PC-3 (cell line): Measurements from ENCODE around the gene MKLN1. TPM values are rescaled to one million over a fixed set of nuclear protein-coding genes. Genes with fewer than 3 reads are reported as not detected.
"Not testable (repeated sequence)": the region's sequence is repeated elsewhere in the genome, so short reads cannot be mapped to it uniquely, and the experiment has no call there.

Experiments used
- ATAC-seq: fragments of 200-7000 bp; cut with Tn5 transposase; 2 replicates; pipeline ENCODE4 v1.9.1; 2020; ENCODE audit warnings: mild to moderate bottlenecking, moderate library complexity
- BruUV-seq: library from RNA; stranded (reverse); fragments of 400-500 nt; replicated peaks from 2 replicates; lab custom pipeline; 2021; lab: Mats Ljungman, UMichigan
- CTCF ChIA-PET: fragments of 300-600 bp; sonication (Branson Sonifier 250); formaldehyde crosslinking; loops from one replicate; lab custom pipeline; 2022; ENCODE audit warnings: antibody characterized with exemption; lab: Charles Lee
- POLR2A ChIA-PET: fragments of 300-600 bp; sonication (Branson Sonifier 250); formaldehyde crosslinking; loops from one replicate; lab custom pipeline; 2022; ENCODE audit warnings: antibody characterized with exemption; ENCODE audit not compliant: unreplicated experiment; lab: Charles Lee
- DNase-seq: peaks from one replicate; pipeline ENCODE4 v3.0.0-alpha.2; 2015
- H2AFZ ChIP-seq: fragments of 300-600 bp; sonication (generic); 2 replicates; pipeline ENCODE4 v1.6.0; 2016; ENCODE audit warnings: antibody characterized with exemption, low read length
- H3F3A ChIP-seq: fragments of 300-600 bp; sonication (generic); one replicate; pipeline ENCODE4 v1.6.0; 2017; ENCODE audit warnings: antibody characterized with exemption, low read length, control low read depth, mild to moderate bottlenecking; ENCODE audit not compliant: unreplicated experiment
- H3K27ac ChIP-seq: fragments of 300-600 bp; sonication (generic); 2 replicates; pipeline ENCODE4 v1.5.1; 2016; ENCODE audit warnings: mild to moderate bottlenecking, low read length
- H3K27me3 ChIP-seq: fragments of 300-600 bp; sonication (generic); 2 replicates; pipeline ENCODE4 v1.6.1; 2016; ENCODE audit warnings: low read length, mixed read lengths
- H3K36me3 ChIP-seq: fragments of 300-600 bp; sonication (generic); 2 replicates; pipeline ENCODE4 v1.6.1; 2016; ENCODE audit warnings: low read depth, mixed run types, low read length, mixed read lengths
- H3K4me1 ChIP-seq: fragments of 300-600 bp; sonication (generic); 2 replicates; pipeline ENCODE4 v1.5.1; 2016; ENCODE audit warnings: low read length; ENCODE audit not compliant: insufficient read depth
- H3K4me2 ChIP-seq: fragments of 300-600 bp; sonication (generic); 2 replicates; pipeline ENCODE4 v1.6.0; 2016; ENCODE audit warnings: low read length
- H3K4me3 ChIP-seq: fragments of 300-600 bp; sonication (generic); 2 replicates; pipeline ENCODE4 v1.5.1; 2016; ENCODE audit warnings: mild to moderate bottlenecking, low read length, mixed read lengths
- H3K79me2 ChIP-seq: fragments of 300-600 bp; sonication (generic); 2 replicates; pipeline ENCODE4 v1.6.1; 2017; ENCODE audit warnings: low read length, mixed read lengths
- H3K9ac ChIP-seq: fragments of 300-600 bp; sonication (generic); 2 replicates; pipeline ENCODE4 v1.6.0; 2016; ENCODE audit warnings: mild to moderate bottlenecking, low read length
- H3K9me2 ChIP-seq: fragments of 300-600 bp; sonication (generic); replicated peaks from 2 replicates; pipeline ENCODE4 v1.6.1; 2016; ENCODE audit warnings: mixed run types, low read length, mixed read lengths
- H3K9me3 ChIP-seq: fragments of 300-600 bp; sonication (generic); 2 replicates; pipeline ENCODE4 v1.6.1; 2016; ENCODE audit warnings: low read length, mixed read lengths
- H4K20me1 ChIP-seq: fragments of 300-600 bp; sonication (generic); 2 replicates; pipeline ENCODE4 v1.6.1; 2016; ENCODE audit warnings: low read length, mixed read lengths
- CTCF ChIP-seq: fragments of 300-600 bp; sonication (generic); conservative IDR thresholded peaks from 2 replicates; pipeline ENCODE4 v1.5.1; 2017; ENCODE audit warnings: antibody characterized with exemption, low read depth, mild to moderate bottlenecking, low read length
- EZH2 ChIP-seq: fragments of 300-600 bp; sonication (generic); IDR thresholded peaks from one replicate; pipeline ENCODE4 v1.6.1; 2017; ENCODE audit warnings: antibody characterized with exemption, mild to moderate bottlenecking, low read length; ENCODE audit not compliant: unreplicated experiment
- EZH2phosphoT487 ChIP-seq: fragments of 300-600 bp; sonication (generic); IDR thresholded peaks from 2 replicates; pipeline ENCODE4 v1.6.1; 2018; ENCODE audit warnings: mild to moderate bottlenecking, antibody characterized with exemption, low read length, borderline replicate concordance
- intact Hi-C: fragments of 100-400 bp; cut with micrococcal nuclease; formaldehyde crosslinking; loops from 2 replicates; pipeline ENCODE4 v1.9.0; 2023
- total RNA-seq: library from RNA; depleted of rRNA; stranded (reverse); fragments of >200 nt; gene quantifications from 2 replicates; pipeline ENCODE4 v1.2.3, GENCODE V29; 2014

MKLN1 gene
- total RNA-seq, 1 experiment from 2014 or later: 16.3 TPM

- Histone ChIP-seq H4K20me1 (no peaks in the 10 kb centered on the region), H3K27ac (no peak overlapping the region), H3K79me2 (no peaks in the 10 kb centered on the region), H3K27me3 (no peaks in the 10 kb centered on the region), H3K9me2 (no peaks in the 10 kb centered on the region), H2AFZ (no peak overlapping the region), H3K4me3 (no peak overlapping the region), H3K9me3 (0 out of 2 replicates have a peak, but pooled peaks cover 7% of the 10 kb centered on the region), H3K36me3 (no peaks in the 10 kb centered on the region), H3K9ac (no peak overlapping the region), H3K4me1 (no peaks in the 10 kb centered on the region), H3K4me2 (no peak overlapping the region), H3F3A (no peaks in the 10 kb centered on the region)
- ATAC-seq: no peak
- TF ChIP-seq CTCF: no peak
- TF ChIP-seq EZH2phosphoT487: no peak
- TF ChIP-seq EZH2: no peak
- DNase-seq: no peak
- no TSS peak for BruUV-seq
- intact Hi-C loops: no loop called here
- CTCF ChIA-PET: no interaction called here
- POLR2A ChIA-PET: no interaction called here
Measured at GRCh38 chr7:131305152-131305551, 22.5 kb upstream of the MKLN1 start.

- H3K9ac ChIP-seq, H2AFZ ChIP-seq, H3K4me3 ChIP-seq, POLR2A ChIA-PET, H3K27ac ChIP-seq, H3K9me3 ChIP-seq, ATAC-seq, H3K36me3 ChIP-seq, intact Hi-C loops, BruUV-seq, H4K20me1 ChIP-seq, H3K9me2 ChIP-seq, H3K4me1 ChIP-seq, H3F3A ChIP-seq, H3K79me2 ChIP-seq, H3K27me3 ChIP-seq, DNase-seq, H3K4me2 ChIP-seq, CTCF ChIA-PET: not testable (repeated sequence)
Measured at GRCh38 chr7:131306041-131306440, 21.6 kb upstream of the MKLN1 start.

GRCh38 chr7:131306777-131307176 lies 20.9 kb upstream of the MKLN1 start:
- H3K4me2 ChIP-seq: no peak overlapping the region
- TF ChIP-seq EZH2 (no peak), CTCF (no peak), EZH2phosphoT487 (no peak)
- no peaks in the 10 kb centered on the region for H3K27me3 ChIP-seq
- ChIA-PET POLR2A (no interaction called here), CTCF (no interaction called here)
- H3K9ac ChIP-seq: no peak overlapping the region
- no peak for DNase-seq
- H2AFZ ChIP-seq: no peak overlapping the region
- H4K20me1 ChIP-seq: no peaks in the 10 kb centered on the region
- intact Hi-C loops: no loop called here
- H3K4me1 ChIP-seq: no peaks in the 10 kb centered on the region
- H3K9me3 ChIP-seq: 0 out of 2 replicates have a peak, but pooled peaks cover 7% of the 10 kb centered on the region
- no peak overlapping the region for H3K27ac ChIP-seq
- no peak overlapping the region for H3K4me3 ChIP-seq
- no peak for ATAC-seq
- H3F3A ChIP-seq: no peaks in the 10 kb centered on the region
- no TSS peak for BruUV-seq
- H3K79me2 ChIP-seq: no peaks in the 10 kb centered on the region
- H3K36me3 ChIP-seq: no peaks in the 10 kb centered on the region
- H3K9me2 ChIP-seq: no peaks in the 10 kb centered on the region
